Measurements from ENCODE around the gene NFIB. TPM values are rescaled to one million over a fixed set of nuclear protein-coding genes. Genes with fewer than 3 reads are reported as not detected.

Gene NFIB
- polyA plus RNA-seq, 2 of the 4 experiments (the other 2 are of a cell fraction) = 10.7 to 21.7 TPM

- TF ChIP-seq KDM1A (IDR thresholded peaks at IDR 0.05; ENCODE audit: low read depth) = no peak
- TF ChIP-seq SREBF2 (IDR thresholded peaks at IDR 0.05) = no peak
- TF ChIP-seq FOSB (CRISPR knock-in tag; IDR thresholded peaks at IDR 0.05) = no peak
- no peak for TF ChIP-seq USF2 (IDR thresholded peaks at IDR 0.05)
- TF ChIP-seq HOXA7 (CRISPR knock-in tag; IDR thresholded peaks at IDR 0.05) = no peak
- TF ChIP-seq ESRRA (IDR thresholded peaks at IDR 0.05; ENCODE audit: borderline replicate concordance, low read length) = no peak
- TF ChIP-seq, protein P1, sequence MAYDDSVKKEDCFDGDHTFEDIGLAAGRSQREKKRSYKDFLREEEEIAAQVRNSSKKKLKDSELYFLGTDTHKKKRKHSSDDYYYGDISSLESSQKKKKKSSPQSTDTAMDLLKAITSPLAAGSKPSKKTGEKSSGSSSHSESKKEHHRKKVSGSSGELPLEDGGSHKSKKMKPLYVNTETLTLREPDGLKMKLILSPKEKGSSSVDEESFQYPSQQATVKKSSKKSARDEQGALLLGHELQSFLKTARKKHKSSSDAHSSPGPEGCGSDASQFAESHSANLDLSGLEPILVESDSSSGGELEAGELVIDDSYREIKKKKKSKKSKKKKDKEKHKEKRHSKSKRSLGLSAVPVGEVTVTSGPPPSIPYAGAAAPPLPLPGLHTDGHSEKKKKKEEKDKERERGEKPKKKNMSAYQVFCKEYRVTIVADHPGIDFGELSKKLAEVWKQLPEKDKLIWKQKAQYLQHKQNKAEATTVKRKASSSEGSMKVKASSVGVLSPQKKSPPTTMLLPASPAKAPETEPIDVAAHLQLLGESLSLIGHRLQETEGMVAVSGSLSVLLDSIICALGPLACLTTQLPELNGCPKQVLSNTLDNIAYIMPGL (CRISPR knock-in tag; IDR thresholded peaks at IDR 0.05; ENCODE audit: borderline replicate concordance) = no peak
- TF ChIP-seq TP53 (CRISPR knock-in tag; IDR thresholded peaks at IDR 0.05) = no peak
- TF ChIP-seq ZFP36 (IDR thresholded peaks at IDR 0.05; ENCODE audit: borderline replicate concordance, partially characterized antibody) = no peak
- TF ChIP-seq CBX8 (IDR thresholded peaks at IDR 0.05) = no peak
- TF ChIP-seq, protein P2, sequence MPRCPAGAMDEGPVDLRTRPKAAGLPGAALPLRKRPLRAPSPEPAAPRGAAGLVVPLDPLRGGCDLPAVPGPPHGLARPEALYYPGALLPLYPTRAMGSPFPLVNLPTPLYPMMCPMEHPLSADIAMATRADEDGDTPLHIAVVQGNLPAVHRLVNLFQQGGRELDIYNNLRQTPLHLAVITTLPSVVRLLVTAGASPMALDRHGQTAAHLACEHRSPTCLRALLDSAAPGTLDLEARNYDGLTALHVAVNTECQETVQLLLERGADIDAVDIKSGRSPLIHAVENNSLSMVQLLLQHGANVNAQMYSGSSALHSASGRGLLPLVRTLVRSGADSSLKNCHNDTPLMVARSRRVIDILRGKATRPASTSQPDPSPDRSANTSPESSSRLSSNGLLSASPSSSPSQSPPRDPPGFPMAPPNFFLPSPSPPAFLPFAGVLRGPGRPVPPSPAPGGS (IDR thresholded peaks at IDR 0.05) = no peak
- ChIA-PET CTCF (no interaction called here), POLR2A (no interaction called here)
- Histone ChIP-seq H3K4me1 (peaks cover 17% of the 10 kb centered on the region; the same call in 2 of the 3 replicates), H3K9me3 (no peaks in the 10 kb centered on the region), H3K4me3 (no peak overlapping the region), H3K27ac (no peak overlapping the region), H3K4me2 (no peak overlapping the region)
- FAIRE-seq (no peak), ATAC-seq (no peak), DNase-seq (ENCODE audit: low read depth in 1 of 2, low spot score in 1 of 2) (no peak)
- WGBS (ENCODE audit: missing lambda C conversion rate) = 92% methylated on average over 3 of the region's 3 CpGs
These were observed 125.4 kb downstream of the NFIB start for GRCh38 chr9:14188538-14188937.

DNA sequence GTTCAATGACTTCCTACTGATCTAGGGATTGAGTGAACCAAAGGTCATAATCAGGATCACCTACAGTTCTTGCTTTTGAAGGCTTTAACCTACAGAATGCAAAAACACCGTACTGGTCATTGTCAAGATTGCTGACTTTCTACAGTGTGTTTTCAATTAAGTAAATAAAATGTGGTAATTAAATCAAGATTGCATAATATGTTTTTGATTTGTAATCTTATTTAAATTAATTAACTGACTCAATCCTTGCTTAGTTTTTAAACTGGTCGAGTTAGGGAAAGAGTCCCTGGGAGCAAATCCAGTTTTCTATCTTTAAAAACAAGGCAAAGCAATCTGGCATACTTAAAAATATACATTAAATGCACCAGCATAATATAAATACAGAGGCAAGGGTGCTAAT is 125.9 kb downstream of the NFIB start:
- WGBS (ENCODE audit: missing lambda C conversion rate) = 82% methylated on average over 2 of the region's 2 CpGs
- Histone ChIP-seq H3K4me2 (no peak overlapping the region), H3K27ac (no peak overlapping the region), H3K4me1 (peaks cover 19% of the 10 kb centered on the region; the same call in 2 of the 3 replicates), H3K4me3 (no peak overlapping the region), H3K9me3 (no peaks in the 10 kb centered on the region)
- TF ChIP-seq FOSL2 (IDR thresholded peaks at IDR 0.05) (no peak), FOSL2 (CRISPR knock-in tag; IDR thresholded peaks at IDR 0.05) (no peak), MAFK (IDR thresholded peaks at IDR 0.05; ENCODE audit: partially characterized antibody) (no peak), RNF2 (IDR thresholded peaks at IDR 0.05; ENCODE audit: borderline replicate concordance, low read depth) (no peak)
- TF ChIP-seq, protein P3, sequence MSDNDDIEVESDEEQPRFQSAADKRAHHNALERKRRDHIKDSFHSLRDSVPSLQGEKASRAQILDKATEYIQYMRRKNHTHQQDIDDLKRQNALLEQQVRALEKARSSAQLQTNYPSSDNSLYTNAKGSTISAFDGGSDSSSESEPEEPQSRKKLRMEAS (IDR thresholded peaks at IDR 0.05) = no peak
- POLR2A ChIA-PET = no interaction called here
- FAIRE-seq (no peak), ATAC-seq (no peak), DNase-seq (ENCODE audit: low read depth in 1 of 2, low spot score in 1 of 2) (no peak)
- CTCF ChIA-PET = no interaction called here

GRCh38 chr9:14186096-14186495 is 127.8 kb downstream of the NFIB start:
- no peaks in the 10 kb centered on the region for H3K9me3 ChIP-seq
- no peak overlapping the region for H3K4me3 ChIP-seq
- no peak for DNase-seq (ENCODE audit: low read depth in 1 of 2, low spot score in 1 of 2)
- H3K4me1 ChIP-seq = peaks cover 26% of the 10 kb centered on the region; the same call in 2 of the 3 replicates
- ChIA-PET CTCF (interaction anchor here (0.6 to 1.3 kb wide), 4 partner anchors 11 to 83 kb away, joined by 3 to 6 read pairs (median 4); no protein-coding TSS in a partner anchor), POLR2A (no interaction called here)
- ATAC-seq = no peak
- no peak overlapping the region for H3K27ac ChIP-seq
- FAIRE-seq = no peak
- TF ChIP-seq FOSL2 (IDR thresholded peaks at IDR 0.05) = no peak
- no peak for TF ChIP-seq FOSL2 (CRISPR knock-in tag; IDR thresholded peaks at IDR 0.05)
- TF ChIP-seq ZC3H11A (IDR thresholded peaks at IDR 0.05) = no peak
- no peak for TF ChIP-seq TFCP2L1 (CRISPR knock-in tag; IDR thresholded peaks at IDR 0.05)
- no peak for TF ChIP-seq KDM1A (IDR thresholded peaks at IDR 0.05; ENCODE audit: low read depth)
- 87% methylated on average over 1 of the region's 1 CpG for WGBS (ENCODE audit: missing lambda C conversion rate)
- H3K4me2 ChIP-seq = no peak overlapping the region

Measured in A549 (cell line).